Astrocyte (in vitro differentiated cells and primary cell): ENCODE data around the gene PPBP.

ENCODE experiments used
- EZH2 ChIP-seq: IDR thresholded peaks from 2 replicates; pipeline ENCODE4 v1.6.1; 2012; ENCODE audit warnings: mild to moderate bottlenecking, low read length, inconsistent platforms; ENCODE audit not compliant: insufficient read depth
- TF ChIP-seq, protein P1 (sequence below): IDR thresholded peaks from 2 replicates; pipeline ENCODE4 v1.5.1; 2011; ENCODE audit warnings: low read depth, mild to moderate bottlenecking, inconsistent platforms, low read length, moderate library complexity; ENCODE audit not compliant: insufficient read depth

DNA sequence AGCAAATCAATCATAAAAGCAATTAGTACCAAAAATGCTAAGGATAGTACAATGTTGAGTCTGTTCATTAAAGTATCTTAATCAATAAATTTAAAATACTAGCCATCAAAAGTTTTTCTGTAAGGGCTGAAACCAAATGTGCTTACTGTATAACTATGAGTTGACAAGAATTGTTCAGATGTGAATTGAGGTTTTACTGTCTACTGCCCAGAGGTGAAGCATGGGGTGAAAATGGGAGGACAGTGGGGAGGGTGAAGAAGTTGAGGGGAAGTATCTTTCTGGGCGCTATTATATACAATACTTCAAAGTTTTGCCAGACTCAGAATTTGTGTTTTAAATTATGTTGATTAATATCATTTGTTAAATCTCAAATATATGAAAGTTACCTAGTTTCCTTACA, 4.1 kb upstream of the PPBP start:
- TF ChIP-seq, protein P1, sequence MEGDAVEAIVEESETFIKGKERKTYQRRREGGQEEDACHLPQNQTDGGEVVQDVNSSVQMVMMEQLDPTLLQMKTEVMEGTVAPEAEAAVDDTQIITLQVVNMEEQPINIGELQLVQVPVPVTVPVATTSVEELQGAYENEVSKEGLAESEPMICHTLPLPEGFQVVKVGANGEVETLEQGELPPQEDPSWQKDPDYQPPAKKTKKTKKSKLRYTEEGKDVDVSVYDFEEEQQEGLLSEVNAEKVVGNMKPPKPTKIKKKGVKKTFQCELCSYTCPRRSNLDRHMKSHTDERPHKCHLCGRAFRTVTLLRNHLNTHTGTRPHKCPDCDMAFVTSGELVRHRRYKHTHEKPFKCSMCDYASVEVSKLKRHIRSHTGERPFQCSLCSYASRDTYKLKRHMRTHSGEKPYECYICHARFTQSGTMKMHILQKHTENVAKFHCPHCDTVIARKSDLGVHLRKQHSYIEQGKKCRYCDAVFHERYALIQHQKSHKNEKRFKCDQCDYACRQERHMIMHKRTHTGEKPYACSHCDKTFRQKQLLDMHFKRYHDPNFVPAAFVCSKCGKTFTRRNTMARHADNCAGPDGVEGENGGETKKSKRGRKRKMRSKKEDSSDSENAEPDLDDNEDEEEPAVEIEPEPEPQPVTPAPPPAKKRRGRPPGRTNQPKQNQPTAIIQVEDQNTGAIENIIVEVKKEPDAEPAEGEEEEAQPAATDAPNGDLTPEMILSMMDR = no peak
- no peak for TF ChIP-seq EZH2
